Activated T-cell treated with anti-CD3 and anti-CD28 coated beads for 4 hours (primary cell): ENCODE measurements around the gene ARHGAP24.
"Not testable (repeated sequence)": the region's sequence is repeated elsewhere in the genome, so short reads cannot be mapped to it uniquely, and the experiment has no call there.

Experiments
- DNase-seq: peaks from one replicate; pipeline ENCODE4 v3.0.0-alpha.2; 2020

ARHGAP24 gene

DNA sequence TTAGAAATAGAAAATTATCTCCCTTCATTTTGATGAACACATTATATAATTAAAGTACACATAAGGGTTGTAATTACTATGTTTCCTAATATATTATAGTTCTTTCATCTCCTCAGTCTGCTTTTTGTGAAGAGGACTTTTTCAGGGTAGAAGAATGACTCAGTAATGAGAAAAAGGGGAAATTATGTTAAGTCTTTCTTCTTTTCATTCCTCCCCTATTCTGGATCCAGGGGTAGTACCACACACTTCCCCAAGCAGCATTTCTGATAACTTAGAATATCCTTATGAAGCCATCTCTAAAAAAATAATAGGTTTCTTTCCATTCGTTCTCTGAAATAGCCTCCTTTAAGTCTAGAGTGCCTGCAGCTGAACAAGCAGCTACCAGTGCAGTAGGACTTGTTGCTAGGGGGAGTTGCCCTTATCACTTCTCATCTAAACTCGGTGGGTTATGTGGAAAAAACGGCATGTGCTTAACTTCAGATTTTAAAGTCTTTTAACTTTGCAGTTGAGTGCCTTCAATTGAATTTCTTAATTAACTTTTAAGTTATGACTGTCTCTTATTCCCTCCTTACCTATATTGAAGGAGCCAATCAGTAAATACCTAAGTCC, 184.8 kb downstream of the ARHGAP24 start:
- no peak for DNase-seq

DNA sequence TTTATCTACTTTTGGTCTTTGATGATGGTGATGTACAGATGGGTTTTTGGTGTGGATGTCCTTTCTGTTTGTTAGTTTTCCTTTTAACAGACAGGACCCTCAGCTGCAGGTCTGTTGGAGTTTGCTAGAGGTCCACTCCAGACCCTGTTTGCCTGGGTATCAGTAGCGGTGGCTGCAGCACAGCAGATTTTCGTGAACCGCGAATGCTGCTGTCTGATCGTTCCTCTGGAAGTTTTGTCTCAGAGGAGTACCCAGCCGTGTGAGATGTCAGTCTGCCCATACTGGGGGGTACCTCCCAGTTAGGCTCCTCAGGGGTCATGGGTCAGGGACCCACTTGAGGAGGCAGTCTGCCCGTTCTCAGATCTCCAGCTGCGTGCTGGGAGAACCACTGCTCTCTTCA, 191.7 kb downstream of the ARHGAP24 start:
- DNase-seq = not testable (repeated sequence)

DNA sequence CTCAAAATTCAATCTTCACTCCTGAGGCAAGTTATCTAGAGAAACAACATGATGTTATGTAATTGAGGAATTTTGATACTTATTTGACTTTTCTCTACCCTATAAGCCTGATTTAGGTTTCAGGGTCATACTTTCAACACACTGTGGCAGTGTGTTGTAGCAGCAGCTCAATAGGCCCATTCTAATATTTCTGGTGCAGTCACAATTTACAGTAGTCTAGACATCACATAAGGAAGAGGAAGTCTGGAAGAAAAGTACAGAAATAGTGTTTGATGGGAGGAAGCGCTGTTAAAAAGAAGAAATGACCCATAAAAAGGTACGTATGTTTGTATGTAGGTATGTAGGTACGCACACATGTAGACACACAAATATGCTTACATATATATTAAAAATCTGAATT, 194.3 kb downstream of the ARHGAP24 start:
- DNase-seq = no peak

DNA sequence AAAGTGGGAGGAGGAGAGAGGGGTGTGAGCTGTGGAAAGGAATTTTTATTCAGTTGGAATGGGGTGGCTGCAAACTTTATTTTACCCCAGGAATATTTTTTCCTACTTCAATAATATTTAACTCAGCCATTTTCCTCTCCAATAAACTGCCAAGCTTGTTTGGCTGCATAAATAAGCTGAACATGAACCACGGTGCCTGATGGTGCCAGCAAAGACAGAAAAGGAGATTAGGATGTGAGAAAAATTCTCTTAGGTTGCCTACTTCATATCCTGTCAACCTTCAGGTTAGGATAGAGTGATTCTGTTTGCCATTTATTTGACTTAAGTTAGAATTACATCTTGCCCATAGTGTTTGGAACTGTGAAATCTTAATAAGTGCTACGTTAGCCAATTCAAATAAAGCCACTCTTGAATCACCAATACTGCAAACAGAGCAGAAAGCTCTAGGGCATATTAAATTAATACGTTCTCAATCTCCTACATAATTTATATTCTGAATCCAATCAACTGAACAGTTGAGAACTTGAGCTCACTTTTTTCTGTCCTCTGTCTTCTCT, 195.1 kb downstream of the ARHGAP24 start:
- DNase-seq = no peak

DNA sequence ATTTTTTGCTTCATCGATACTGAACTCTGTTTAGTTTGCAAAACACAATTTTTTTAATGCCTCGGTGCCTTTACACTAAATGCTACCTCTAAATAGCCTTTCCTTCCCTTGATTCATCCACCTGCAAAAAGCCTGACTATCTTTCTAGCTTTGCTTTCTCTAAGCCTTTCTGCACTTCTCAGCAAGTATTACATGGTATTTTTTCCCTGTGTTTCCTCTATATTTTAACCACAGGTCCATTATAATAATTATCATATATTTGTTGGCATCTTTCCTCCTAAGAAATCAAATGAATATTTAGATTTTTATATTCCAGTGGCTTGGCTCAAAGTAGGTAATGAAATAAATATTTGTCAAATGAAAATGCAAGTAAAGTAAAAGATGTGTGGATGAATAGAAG, 196.2 kb downstream of the ARHGAP24 start:
- no peak for DNase-seq

DNA sequence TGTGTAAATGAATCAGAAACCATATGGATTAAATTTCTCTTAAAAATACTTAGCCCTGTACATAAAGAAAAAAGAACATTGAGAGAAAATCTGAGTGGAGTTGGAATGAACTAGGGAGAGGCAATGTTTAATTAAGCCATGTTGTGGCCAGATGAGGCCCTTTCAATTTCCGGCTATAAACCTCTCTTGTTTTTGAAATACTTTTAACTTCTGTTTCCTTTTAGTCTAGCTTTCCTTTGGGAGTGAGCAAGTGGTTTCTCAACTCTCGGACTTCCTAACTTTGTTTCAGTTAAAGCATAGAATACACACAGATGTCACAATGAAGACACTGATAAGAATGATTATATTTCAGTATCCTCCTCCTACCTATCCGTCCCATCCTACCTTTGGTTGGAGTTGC, 197.2 kb downstream of the ARHGAP24 start:
- DNase-seq = no peak

DNA sequence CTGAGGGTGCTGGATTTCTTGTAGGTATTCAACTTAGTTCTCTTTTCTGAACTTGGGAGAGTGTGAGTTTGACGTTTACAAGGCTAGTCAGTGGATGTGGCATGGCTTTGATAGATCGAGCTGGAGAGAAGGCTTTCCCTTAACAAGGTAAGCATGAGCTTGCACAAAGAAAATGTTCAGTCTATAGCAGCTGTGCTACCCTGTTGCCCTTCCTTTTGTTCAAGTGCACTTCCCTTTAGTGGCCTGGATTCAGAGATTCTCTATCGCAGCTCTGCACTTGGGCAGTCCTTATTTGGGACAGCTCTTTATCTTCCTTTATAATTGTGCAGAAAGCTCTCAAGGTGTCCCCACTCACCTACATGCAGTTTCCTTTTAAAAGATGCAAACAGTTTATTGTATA, 198.0 kb downstream of the ARHGAP24 start:
- no peak for DNase-seq

DNA sequence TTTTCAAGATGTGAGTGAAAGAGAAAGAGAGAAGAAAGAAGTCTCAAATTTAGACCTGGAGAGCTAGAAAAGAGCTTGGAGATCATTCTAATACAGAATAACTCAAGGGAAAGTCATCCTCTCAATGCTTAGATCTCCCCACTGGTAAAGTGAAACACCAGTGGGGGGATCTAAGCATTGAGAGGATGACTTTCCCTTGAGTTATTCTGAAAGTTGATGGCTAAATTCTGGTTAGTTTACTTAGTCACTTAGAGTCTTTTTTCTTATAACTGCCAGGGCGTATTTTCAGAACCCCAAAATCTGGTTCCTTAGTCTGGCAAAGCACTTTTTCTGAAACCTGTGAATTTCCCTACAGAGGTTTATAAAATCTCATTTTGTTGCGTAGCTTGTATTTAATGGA, 198.6 kb downstream of the ARHGAP24 start:
- no peak for DNase-seq

DNA sequence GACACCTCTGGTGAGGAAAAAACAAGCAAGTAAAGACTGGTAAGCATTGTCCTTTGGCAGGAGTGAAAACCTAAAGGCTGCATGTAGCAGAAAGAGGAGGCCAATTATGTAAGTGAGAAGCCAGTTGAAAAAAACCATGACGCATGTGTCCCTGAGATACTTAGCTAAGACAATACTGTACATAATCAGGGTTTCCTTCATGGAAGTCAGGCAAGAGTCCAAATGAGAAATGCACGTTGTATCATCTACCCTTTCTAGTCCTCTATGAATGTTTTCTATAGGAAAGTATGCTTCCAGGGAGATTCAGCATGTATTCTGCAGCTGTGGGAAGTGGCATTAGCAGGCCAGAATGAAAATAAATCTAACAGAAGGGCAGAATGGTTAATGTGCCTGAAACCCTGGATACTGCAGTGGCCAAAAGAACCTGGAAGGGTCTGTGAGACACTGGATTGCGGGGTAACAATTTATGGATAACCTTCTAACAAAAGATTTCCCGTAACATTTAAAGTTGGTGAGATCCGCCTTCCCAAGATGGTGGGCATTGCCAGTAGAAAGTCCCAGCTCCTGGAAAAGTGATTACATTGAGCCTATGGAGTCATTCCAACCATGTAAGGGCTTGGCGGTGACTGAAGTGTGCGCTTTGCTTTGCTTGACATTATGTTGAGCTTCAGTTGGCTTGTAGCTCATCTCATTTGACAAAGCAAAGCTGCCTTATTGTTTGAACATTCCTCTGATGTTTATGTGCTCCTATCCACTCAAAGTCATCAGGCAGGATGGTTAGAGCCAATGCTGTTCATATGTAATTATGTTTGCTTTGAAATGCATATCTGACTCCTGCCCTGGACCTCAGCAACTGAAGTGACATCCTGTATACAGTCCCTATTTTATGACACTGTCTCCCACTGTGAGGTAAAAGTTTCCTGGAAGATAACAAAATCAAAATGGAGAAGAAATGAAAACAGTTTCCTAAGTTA, 200.4 kb downstream of the ARHGAP24 start:
- DNase-seq = no peak

DNA sequence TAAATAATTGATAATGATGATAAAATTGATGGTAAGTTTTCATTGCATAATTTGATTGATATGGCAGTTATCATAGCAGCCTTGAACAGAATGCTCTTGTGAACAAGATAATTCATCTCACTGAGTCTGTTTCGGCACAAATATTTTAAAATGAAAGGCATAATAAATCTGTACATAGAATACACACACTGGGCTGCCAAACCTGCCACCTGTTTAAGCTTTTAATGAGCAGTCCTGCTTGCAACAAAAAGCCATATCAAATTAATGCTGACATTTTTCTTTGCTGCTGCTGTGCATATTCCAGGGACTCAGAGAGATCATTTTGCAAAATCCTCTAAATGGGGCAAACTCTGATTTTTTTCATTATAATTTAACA, 201.1 kb downstream of the ARHGAP24 start:
- no peak for DNase-seq

DNA sequence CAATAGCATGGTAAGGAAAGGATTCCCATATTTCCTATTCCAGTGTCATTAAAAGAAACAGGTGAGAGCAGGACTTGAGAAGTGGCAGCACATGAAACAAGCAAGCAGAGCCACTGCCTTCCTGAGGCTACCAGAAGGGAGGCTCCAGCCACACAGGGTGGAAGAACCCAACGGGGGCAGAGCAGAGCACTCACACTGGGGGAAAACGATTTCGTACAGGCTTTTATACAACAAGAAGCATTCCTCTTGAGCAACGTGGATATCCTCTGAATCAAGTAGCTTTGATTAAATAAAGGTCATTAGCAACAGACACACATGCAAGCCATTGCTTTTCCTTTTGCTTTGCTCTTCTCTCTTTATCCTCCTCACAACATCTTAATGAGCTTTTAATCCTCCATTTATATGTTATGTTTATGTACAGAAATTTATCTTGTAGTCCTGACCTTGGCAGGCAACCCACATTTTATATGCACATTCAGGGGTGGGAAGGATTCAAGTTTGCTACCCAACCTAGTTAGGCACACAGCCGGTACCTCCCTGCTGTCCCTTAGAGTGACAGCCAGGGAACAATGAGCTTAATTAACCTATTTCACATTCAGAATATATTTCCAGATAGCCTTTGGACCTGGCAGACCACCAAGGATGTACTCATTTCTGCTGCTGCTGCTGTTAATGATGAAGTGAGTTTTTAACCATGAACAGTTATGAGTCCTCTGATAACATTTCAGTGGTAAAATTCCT, 202.1 kb downstream of the ARHGAP24 start:
- DNase-seq = no peak

DNA sequence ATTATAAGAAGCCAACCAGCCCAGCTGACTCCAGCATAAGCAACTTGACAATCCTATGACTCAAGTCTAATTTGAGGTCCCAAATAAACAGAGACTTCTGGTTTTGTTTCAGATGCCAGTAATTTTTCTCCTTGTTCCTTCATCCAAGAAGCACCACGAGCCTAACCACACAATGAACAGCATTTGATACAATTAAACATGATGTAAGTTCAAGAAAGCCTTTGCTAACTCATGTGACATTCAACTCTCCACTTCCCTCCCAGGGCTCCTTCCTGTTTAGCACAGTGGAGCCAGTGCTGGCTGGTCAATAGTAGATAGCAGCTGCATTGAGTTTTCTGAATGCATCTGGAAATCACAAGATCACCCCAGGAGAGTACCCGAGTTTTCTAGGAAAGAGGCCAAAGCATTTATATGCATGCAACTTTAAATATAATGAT, 206.3 kb downstream of the ARHGAP24 start:
- no peak for DNase-seq

DNA sequence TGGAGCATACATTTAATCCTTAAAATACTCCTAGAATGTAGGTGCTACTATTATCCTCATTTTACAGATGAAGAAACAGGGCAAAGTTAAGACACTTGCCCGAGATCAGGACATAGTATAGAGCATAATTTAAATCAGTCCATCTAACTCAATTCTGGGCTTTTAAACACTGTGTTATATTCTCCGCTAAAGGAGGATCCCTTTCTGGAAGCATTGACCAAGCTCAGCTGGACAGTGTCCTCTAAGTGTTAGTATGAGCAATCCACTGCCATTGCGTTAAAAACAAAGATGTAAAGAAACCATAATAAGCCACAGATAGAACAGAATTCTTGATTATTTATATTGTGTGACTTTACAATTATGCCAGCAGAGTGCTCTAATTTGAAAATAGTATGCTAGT, 207.0 kb downstream of the ARHGAP24 start:
- DNase-seq = no peak

DNA sequence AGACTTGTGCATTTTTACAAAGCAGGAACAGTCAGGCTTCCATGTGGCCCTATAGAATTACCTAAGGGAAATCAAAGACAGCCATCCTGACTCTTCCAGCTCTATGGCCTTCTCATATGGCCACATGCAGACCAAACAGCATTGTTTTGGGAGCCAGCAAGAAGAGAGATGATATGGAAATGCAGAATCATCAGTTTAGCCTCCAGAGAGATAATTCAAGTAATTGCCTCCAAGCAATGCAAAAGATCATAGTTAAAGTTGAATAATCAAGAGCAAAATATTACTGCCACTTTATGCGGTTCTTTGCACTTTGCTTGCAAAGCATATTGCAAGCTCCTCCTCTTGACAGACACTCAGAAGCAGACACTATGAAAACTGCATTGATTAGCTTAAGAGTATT, 207.4 kb downstream of the ARHGAP24 start:
- DNase-seq = no peak

DNA sequence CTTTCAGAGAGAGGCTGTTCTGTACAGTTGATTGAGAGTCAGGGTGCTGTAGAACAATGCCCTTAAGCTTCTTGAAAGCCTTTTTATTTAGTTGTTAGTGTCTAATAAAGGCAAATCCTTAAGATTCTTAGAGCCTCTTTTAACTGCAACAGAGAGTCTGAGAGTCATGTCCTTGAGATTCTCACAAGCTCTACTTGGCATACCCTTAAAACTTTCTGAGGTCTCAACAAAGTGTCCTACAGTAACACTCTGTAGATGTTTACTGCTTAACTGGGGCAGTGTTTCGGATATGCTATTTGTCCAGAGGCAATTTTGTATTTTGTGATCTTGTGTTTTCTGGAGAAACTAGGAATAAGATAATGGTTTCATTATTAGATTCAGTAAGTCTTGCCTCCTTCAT, 209.7 kb downstream of the ARHGAP24 start:
- no peak for DNase-seq

DNA sequence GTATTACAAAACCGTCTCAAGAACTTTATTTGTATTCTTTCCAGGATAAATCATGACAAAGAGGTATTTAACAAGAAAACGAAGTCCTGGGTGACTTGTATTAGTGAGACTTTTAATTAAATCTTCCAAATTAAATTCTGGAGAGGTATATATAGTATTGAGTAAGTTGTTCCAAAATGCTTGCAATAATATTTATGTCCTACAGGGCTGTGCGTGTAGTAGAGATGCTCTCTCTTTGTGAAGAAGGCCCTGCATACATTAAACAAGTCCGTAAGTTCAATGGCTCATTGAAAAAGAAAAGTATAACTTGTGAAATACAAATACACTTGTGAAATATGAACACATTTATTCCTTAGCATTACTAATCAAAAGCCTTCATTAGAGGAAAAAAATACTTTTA, 211.4 kb downstream of the ARHGAP24 start:
- no peak for DNase-seq

DNA sequence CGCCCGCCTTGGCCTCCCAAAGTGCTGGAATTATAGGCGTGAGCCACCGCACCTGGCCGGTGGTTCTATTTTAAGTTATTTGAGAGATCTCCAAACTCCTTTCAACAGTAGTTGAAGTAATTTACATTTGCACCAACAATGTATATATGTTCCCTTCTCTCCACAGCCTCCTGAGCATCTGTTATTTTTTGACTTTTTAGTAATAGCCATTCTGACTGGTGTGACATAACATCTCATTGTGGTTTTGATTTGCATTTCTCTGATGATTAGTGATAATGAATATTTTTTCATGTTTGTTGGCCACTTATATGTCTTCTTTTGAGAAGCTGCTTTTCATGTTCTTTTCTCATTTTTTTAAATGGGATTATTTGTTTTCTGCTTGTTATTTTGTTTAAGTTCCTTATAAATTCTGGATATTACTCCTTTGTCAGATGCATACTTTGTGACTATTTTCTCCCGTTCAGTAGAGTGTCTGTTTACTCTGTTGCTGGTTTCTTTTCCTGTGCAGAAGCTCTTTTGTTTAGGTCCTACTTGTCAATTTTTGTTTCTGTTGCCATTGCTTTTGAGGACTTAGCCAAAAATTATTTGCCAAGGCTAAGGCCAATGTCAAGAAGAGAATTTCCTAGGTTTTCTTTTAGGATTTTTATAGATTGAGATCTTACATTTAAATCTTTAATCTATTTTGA, 213.2 kb downstream of the ARHGAP24 start:
- no peak for DNase-seq

DNA sequence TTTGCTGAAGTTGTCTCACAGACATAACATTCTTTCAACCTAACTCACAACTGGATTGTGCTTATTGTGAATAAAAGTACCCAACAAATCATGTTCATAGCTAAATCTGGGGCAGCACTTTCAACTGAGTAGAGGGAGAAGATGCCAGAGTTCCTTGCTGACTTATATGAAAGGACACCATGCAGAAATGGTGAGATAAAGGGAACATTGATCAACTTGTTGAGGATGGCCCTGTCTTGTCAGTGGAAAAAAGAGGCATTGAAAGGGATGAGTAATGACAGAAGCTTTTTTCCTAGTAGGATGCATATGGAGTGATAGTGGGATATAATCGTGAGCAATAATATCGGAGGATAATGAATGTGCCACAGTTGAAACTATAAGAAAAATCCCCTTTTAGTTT, 221.7 kb downstream of the ARHGAP24 start:
- DNase-seq = no peak

DNA sequence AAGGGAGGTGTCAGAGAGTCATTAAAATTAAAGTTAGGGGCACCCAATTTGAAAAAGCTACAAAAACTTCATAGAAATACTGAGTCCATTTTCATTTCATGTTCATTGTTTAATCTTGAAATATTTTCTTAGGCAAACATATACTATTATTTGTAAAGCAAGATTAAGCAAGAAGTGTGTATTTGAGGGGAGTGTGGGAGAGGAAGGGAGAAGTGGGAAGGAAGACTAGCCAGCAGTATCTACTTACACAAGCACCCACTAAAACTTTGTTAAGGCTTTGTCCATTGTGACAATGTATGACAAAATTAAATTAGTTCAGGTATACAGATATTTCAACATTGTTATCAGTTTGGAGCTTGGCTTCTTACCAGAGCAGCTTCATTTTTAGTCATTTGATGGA, 222.9 kb downstream of the ARHGAP24 start:
- no peak for DNase-seq

DNA sequence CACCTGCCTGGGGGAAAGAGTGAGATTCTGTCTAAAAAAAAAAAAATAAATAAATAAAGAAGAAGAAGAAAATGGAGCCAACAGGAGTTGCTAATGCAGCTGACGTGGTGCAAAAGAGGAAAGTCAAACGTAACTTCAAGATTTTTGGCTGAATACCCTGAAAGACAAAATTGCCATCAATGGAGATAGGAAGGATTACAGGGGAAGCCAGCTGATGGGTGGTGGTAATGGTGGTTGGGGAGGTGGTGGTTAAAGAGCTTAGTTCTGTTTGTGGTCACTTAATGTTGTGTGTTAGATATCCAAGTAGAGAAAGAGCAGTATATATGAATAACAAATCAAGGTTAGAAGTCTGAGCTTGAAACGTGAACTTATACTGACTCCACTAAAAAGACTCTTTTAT, 225.4 kb downstream of the ARHGAP24 start:
- DNase-seq = no peak

DNA sequence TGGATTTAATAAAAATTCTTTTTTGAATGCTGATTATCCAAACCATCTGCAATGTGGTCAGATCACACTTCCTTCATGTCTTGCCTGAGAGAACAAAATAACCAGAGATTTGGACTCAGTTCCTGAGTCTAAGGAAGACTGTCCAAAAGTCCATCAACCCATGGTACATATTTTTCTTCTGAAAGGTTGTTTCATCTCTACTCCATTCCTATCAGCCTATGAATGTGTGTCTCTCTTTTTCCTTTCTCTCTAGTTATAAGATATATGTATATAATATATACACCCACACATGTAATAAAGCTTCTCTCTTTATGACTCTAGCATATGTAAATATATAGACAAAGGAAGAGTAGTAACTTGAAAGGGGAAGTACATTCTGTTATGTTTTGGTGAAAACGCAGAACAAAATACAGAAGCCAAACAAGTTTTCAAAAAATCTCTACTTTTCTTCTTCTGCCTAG, 226.9 kb downstream of the ARHGAP24 start:
- DNase-seq = no peak

DNA sequence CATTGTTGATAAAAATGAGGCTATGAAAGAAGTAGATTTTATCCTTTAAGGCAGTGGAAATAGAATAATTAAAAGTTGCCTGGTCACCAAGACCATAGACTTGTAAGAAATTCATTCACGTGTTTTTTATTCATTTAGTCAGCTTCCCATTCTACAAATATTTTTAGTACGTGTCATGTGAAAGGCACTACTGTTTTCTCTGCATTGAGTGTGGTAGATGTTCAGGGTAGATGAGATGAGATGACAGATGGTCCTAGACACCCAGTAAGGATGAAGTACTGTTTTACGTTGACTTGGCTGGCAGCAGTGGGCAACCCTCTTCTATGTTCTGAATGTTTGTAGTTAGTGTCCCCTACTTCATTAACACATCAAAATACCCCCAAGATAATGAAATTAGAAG, 228.1 kb downstream of the ARHGAP24 start:
- no peak for DNase-seq

DNA sequence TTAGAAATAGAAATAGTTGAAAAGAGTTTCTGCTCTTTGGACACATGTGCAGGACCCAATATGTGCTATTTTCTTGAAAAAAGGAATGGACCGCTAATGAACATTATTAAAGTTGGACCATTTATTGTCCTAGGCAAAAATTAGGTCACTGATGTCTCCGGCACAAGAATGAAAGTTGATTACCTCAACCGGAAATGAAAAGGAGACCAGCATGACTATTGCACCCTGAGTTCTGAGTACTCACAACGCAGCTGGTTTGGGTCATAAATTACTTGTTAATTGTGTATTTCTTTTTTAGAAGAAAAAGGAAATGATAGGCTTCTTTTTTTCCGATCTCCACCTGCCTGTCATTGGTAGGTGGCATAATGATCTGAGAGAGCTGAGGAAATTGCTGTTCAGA, 232.7 kb downstream of the ARHGAP24 start:
- no peak for DNase-seq
